DOHH2 (cell line): ENCODE results near the gene MROH7.

Source experiments
- H3F3A ChIP-seq: fragments of 200-600 bp; sonication (generic), shearing (Covaris generic); 2 replicates; pipeline ENCODE4 v1.6.0; 2016; ENCODE audit warnings: antibody characterized with exemption, mild to moderate bottlenecking; ENCODE audit not compliant: control insufficient read depth, insufficient read depth
- H3K27ac ChIP-seq: fragments of 200-600 bp; sonication (generic); 2 replicates; pipeline ENCODE4 v1.5.1; 2014; ENCODE audit warnings: low read depth, mild to moderate bottlenecking, low read length, moderate library complexity
- H3K27me3 ChIP-seq: fragments of 200-600 bp; sonication (generic); 2 replicates; pipeline ENCODE4 v1.6.1; 2014; ENCODE audit warnings: mild to moderate bottlenecking, low read length, mixed read lengths; ENCODE audit not compliant: control insufficient read depth
- H3K36me3 ChIP-seq: fragments of 200-600 bp; sonication (generic); 2 replicates; pipeline ENCODE4 v1.6.1; 2014; ENCODE audit warnings: mild to moderate bottlenecking, low read length, moderate library complexity, mixed read lengths; ENCODE audit not compliant: control insufficient read depth
- H3K4me1 ChIP-seq: fragments of 200-600 bp; sonication (generic); 2 replicates; pipeline ENCODE4 v1.6.1; 2014; ENCODE audit warnings: mild to moderate bottlenecking, low read length, mixed read lengths; ENCODE audit not compliant: control insufficient read depth
- H3K4me2 ChIP-seq: fragments of 200-600 bp; sonication (generic); 2 replicates; pipeline ENCODE4 v1.6.0; 2014; ENCODE audit warnings: mild to moderate bottlenecking, low read length, moderate library complexity
- H3K4me3 ChIP-seq: fragments of 200-600 bp; sonication (generic); 2 replicates; pipeline ENCODE4 v1.5.1; 2014; ENCODE audit warnings: mild to moderate bottlenecking, low read length, mixed read lengths
- H3K79me2 ChIP-seq: fragments of 200-600 bp; sonication (generic); 2 replicates; pipeline ENCODE4 v1.6.1; 2014; ENCODE audit warnings: mild to moderate bottlenecking, low read length, mixed read lengths; ENCODE audit not compliant: control insufficient read depth
- H3K9me2 ChIP-seq: fragments of 200-600 bp; sonication (generic); replicated peaks from 2 replicates; pipeline ENCODE4 v1.6.1; 2014; ENCODE audit warnings: mild to moderate bottlenecking, low read length, mixed read lengths; ENCODE audit not compliant: control insufficient read depth
- H3K9me3 ChIP-seq: fragments of 200-600 bp; sonication (generic); 2 replicates; pipeline ENCODE4 v1.6.1; 2014; ENCODE audit warnings: antibody characterized with exemption, low read length, mixed read lengths; ENCODE audit not compliant: control insufficient read depth, insufficient read depth
- H4K20me1 ChIP-seq: fragments of 200-600 bp; sonication (generic); 2 replicates; pipeline ENCODE4 v1.6.0; 2014; ENCODE audit warnings: low read depth, mild to moderate bottlenecking, antibody characterized with exemption, low read length, moderate library complexity; ENCODE audit not compliant: control insufficient read depth, insufficient read depth
- CTCF ChIP-seq: fragments of 200-600 bp; sonication (generic); IDR thresholded peaks from one replicate; pipeline ENCODE4 v1.5.1; 2014; ENCODE audit warnings: antibody characterized with exemption, mild to moderate bottlenecking, low read depth, low read length; ENCODE audit not compliant: poor library complexity, severe bottlenecking
- EZH2phosphoT487 ChIP-seq: fragments of 200-600 bp; sonication (generic); IDR thresholded peaks from 2 replicates; pipeline ENCODE4 v1.6.1; 2017; ENCODE audit warnings: borderline replicate concordance, mild to moderate bottlenecking, antibody characterized with exemption, low read length, moderate library complexity, mixed read lengths

Gene MROH7

GRCh38 chr1:54602554-54602953 lies 39.0 kb upstream of the MROH7 start:
- no peak for TF ChIP-seq CTCF
- TF ChIP-seq EZH2phosphoT487 = no peak
- no peaks in the 10 kb centered on the region for H3K9me3 ChIP-seq

GRCh38 chr1:54603241-54603640 lies 38.3 kb upstream of the MROH7 start:
- no peaks in the 10 kb centered on the region; the same call in 1 of the 2 replicates for H3K4me1 ChIP-seq
- H3K27ac ChIP-seq = no peak overlapping the region
- H3K36me3 ChIP-seq = no peaks in the 10 kb centered on the region
- H3K4me2 ChIP-seq = no peak overlapping the region
- H3K27me3 ChIP-seq = no peaks in the 10 kb centered on the region
- H3K79me2 ChIP-seq = no peaks in the 10 kb centered on the region
- H3F3A ChIP-seq = no peaks in the 10 kb centered on the region
- H3K9me3 ChIP-seq = no peaks in the 10 kb centered on the region
- TF ChIP-seq EZH2phosphoT487 (no peak), CTCF (no peak)
- no peaks in the 10 kb centered on the region for H4K20me1 ChIP-seq
- no peaks in the 10 kb centered on the region for H3K9me2 ChIP-seq
- no peak overlapping the region for H3K4me3 ChIP-seq

More at GRCh38 chr1:54602554-54602953, 39.0 kb upstream of the MROH7 start:
- no peaks in the 10 kb centered on the region for H3K79me2 ChIP-seq
- no peaks in the 10 kb centered on the region; the same call in 1 of the 2 replicates for H3K4me1 ChIP-seq
- H3K4me3 ChIP-seq = no peak overlapping the region
- H3K4me2 ChIP-seq = no peak overlapping the region
- no peaks in the 10 kb centered on the region for H3K36me3 ChIP-seq
- no peaks in the 10 kb centered on the region for H3F3A ChIP-seq
- no peaks in the 10 kb centered on the region for H4K20me1 ChIP-seq
- no peak overlapping the region for H3K27ac ChIP-seq
- H3K9me2 ChIP-seq = no peaks in the 10 kb centered on the region
- no peaks in the 10 kb centered on the region for H3K27me3 ChIP-seq

GRCh38 chr1:54604051-54604450 lies 37.5 kb upstream of the MROH7 start:
- Histone ChIP-seq H3K9me2 (no peaks in the 10 kb centered on the region), H3K9me3 (no peaks in the 10 kb centered on the region), H3F3A (no peaks in the 10 kb centered on the region), H3K4me3 (no peak overlapping the region), H3K4me2 (no peak overlapping the region), H3K27me3 (no peaks in the 10 kb centered on the region), H3K4me1 (no peaks in the 10 kb centered on the region; the same call in 1 of the 2 replicates), H4K20me1 (no peaks in the 10 kb centered on the region), H3K79me2 (no peaks in the 10 kb centered on the region), H3K36me3 (no peaks in the 10 kb centered on the region), H3K27ac (no peak overlapping the region)
- TF ChIP-seq CTCF (no peak), EZH2phosphoT487 (no peak)
